ENCODE results near the gene COMMD6.

The COMMD6 gene

GRCh38 chr13:75482070-75482819, 55.4 kb downstream of the COMMD6 start, which contains the start of gene TBC1D4:
TBC1D4 (minus strand) TSS chr13:75482169; CDS start chr13:75481767, 402 bp downstream.
- DNase-seq (ENCODE audit: low read depth) = peak; percentile 56

- no peak for DNase-seq (ENCODE audit: low read depth)
These were observed 56.2 kb downstream of the COMMD6 start for GRCh38 chr13:75481176-75482069.

- DNase-seq (ENCODE audit: low read depth) = no peak
These were observed 56.9 kb downstream of the COMMD6 start for GRCh38 chr13:75480671-75481175.

DNA sequence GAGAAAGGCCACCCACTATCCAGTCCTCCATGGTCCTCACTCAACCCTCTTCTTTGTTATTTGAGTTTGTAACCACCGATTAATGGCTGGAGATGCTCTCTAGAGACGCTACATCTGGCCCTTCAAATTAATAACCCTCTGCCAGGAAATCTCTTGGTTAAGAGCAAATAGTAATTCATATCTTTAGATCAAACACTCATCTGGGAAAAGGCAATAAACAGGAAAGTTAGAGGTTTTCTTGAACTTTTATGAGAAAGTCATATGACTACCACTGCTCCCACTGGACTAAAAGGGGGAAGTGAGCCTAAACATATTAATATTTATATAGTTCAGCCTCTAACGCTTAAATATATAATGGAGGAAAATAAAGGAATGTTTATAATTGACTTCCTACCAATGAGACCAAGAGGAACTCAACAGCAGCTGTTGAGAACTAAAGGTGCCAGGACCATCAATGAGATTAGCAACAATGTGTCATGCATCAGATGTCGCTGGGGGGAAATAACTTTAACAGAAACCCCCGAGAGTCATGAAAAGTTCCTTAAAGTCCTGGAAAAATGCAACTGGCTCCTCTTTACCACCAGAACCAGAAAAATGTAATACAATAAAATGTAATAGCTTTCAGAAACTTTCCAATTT, 58.4 kb downstream of the COMMD6 start:
- no peak for DNase-seq (ENCODE audit: low read depth)

- DNase-seq (ENCODE audit: low read depth) = no peak
These were observed 59.0 kb downstream of the COMMD6 start for GRCh38 chr13:75478659-75479058.
